ENCODE data around the gene SEZ6.

- TF ChIP-seq, protein P1, sequence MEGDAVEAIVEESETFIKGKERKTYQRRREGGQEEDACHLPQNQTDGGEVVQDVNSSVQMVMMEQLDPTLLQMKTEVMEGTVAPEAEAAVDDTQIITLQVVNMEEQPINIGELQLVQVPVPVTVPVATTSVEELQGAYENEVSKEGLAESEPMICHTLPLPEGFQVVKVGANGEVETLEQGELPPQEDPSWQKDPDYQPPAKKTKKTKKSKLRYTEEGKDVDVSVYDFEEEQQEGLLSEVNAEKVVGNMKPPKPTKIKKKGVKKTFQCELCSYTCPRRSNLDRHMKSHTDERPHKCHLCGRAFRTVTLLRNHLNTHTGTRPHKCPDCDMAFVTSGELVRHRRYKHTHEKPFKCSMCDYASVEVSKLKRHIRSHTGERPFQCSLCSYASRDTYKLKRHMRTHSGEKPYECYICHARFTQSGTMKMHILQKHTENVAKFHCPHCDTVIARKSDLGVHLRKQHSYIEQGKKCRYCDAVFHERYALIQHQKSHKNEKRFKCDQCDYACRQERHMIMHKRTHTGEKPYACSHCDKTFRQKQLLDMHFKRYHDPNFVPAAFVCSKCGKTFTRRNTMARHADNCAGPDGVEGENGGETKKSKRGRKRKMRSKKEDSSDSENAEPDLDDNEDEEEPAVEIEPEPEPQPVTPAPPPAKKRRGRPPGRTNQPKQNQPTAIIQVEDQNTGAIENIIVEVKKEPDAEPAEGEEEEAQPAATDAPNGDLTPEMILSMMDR (conservative IDR thresholded peaks at IDR 0.05; ENCODE audit: low read depth, low read length) = no peak
- no peak for TF ChIP-seq SMC3 (IDR thresholded peaks at IDR 0.05; ENCODE audit: low read depth, low read length)
- no peak for TF ChIP-seq MXI1 (IDR thresholded peaks at IDR 0.05; ENCODE audit: borderline replicate concordance, low read depth, low read length)
- TF ChIP-seq MAZ (IDR thresholded peaks at IDR 0.05; ENCODE audit: borderline replicate concordance, low read depth, low read length) = no peak
- TF ChIP-seq POLR2A (IDR thresholded peaks at IDR 0.05; ENCODE audit: low read depth, low read length) = no peak
- TF ChIP-seq FOS (IDR thresholded peaks at IDR 0.05; ENCODE audit: low read depth, low read length) = no peak
- TF ChIP-seq CEBPB (IDR thresholded peaks at IDR 0.05; ENCODE audit: low read depth, low read length) = no peak
- no peak for TF ChIP-seq BHLHE40 (IDR thresholded peaks at IDR 0.05; ENCODE audit: low read depth, low read length)
- TF ChIP-seq USF2 (IDR thresholded peaks at IDR 0.05; ENCODE audit: low read depth, low read length) = no peak
- TF ChIP-seq, protein P2, sequence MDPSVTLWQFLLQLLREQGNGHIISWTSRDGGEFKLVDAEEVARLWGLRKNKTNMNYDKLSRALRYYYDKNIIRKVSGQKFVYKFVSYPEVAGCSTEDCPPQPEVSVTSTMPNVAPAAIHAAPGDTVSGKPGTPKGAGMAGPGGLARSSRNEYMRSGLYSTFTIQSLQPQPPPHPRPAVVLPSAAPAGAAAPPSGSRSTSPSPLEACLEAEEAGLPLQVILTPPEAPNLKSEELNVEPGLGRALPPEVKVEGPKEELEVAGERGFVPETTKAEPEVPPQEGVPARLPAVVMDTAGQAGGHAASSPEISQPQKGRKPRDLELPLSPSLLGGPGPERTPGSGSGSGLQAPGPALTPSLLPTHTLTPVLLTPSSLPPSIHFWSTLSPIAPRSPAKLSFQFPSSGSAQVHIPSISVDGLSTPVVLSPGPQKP (IDR thresholded peaks at IDR 0.05; ENCODE audit: borderline replicate concordance, low read depth, low read length) = no peak
- TF ChIP-seq RAD21 (IDR thresholded peaks at IDR 0.05; ENCODE audit: low read length) = no peak
- no peak for TF ChIP-seq RFX5 (IDR thresholded peaks at IDR 0.05; ENCODE audit: low read depth, low read length)
Observed at GRCh38 chr17:29049541-29050145, 43.8 kb upstream of the SEZ6 start.
